HG03342 (cell line): ENCODE results near the gene GNG13.

Experiments
- ATAC-seq: cut with Tn5 transposase; IDR thresholded peaks from one replicate; pipeline ENCODE4 v1.9.1; 2021; ENCODE audit warnings: mild to moderate bottlenecking, moderate library complexity; ENCODE audit not compliant: unreplicated experiment

GNG13 gene

GRCh38 chr16:795580-796229, 4.8 kb downstream of the GNG13 start:
- ATAC-seq, result no peak

GRCh38 chr16:794853-795466, 5.6 kb downstream of the GNG13 start:
- no peak for ATAC-seq

GRCh38 chr16:794091-794822, 6.3 kb downstream of the GNG13 start:
- ATAC-seq, result no peak

- ATAC-seq, result no peak
These were observed 7.1 kb downstream of the GNG13 start for GRCh38 chr16:793414-793813.

GRCh38 chr16:792221-792995, 8.1 kb downstream of the GNG13 start:
- no peak for ATAC-seq

- no peak for ATAC-seq
These were observed 9.4 kb downstream of the GNG13 start for GRCh38 chr16:791131-791530.

- ATAC-seq, result no peak
These were observed 10.4 kb downstream of the GNG13 start for GRCh38 chr16:790086-790485.

- ATAC-seq, result no peak
These were observed 11.2 kb downstream of the GNG13 start for GRCh38 chr16:789191-789850.

GRCh38 chr16:788399-789126, 12.0 kb downstream of the GNG13 start, which contains the start of gene CHTF18:
Gene CHTF18, plus strand, starts transcription at chr16:788620. Its CDS starts 65 bp downstream, at chr16:788685.
- ATAC-seq, result peak; percentile 70

- no peak for ATAC-seq
These were observed 12.5 kb downstream of the GNG13 start, which contains the start of gene RPUSD1 for GRCh38 chr16:787978-788398. Gene RPUSD1, minus strand, starts transcription at chr16:788381. Its CDS starts 644 bp downstream, at chr16:787737.

GRCh38 chr16:787321-787966, 13.1 kb downstream of the GNG13 start:
- no peak for ATAC-seq

GRCh38 chr16:785563-786535, 14.7 kb downstream of the GNG13 start:
- ATAC-seq, result no peak

- ATAC-seq, result no peak
These were observed 16.1 kb downstream of the GNG13 start for GRCh38 chr16:784431-784830.

GRCh38 chr16:783404-784161, 17.0 kb downstream of the GNG13 start:
- no peak for ATAC-seq

- no peak for ATAC-seq
These were observed 17.6 kb downstream of the GNG13 start for GRCh38 chr16:782766-783403.

- no peak for ATAC-seq
These were observed 18.3 kb downstream of the GNG13 start for GRCh38 chr16:782258-782657.
